Pons (tissue), 1 donor: Measurements from ENCODE around the gene VSTM4.
A peak's percentile ranks its signal among the peaks of the same experiment; 100 is the strongest.

Experiments
- DNase-seq: peaks from one replicate; pipeline ENCODE4 v3.0.0-alpha.2; 2016; ENCODE audit warnings: low spot score

The VSTM4 gene

DNA sequence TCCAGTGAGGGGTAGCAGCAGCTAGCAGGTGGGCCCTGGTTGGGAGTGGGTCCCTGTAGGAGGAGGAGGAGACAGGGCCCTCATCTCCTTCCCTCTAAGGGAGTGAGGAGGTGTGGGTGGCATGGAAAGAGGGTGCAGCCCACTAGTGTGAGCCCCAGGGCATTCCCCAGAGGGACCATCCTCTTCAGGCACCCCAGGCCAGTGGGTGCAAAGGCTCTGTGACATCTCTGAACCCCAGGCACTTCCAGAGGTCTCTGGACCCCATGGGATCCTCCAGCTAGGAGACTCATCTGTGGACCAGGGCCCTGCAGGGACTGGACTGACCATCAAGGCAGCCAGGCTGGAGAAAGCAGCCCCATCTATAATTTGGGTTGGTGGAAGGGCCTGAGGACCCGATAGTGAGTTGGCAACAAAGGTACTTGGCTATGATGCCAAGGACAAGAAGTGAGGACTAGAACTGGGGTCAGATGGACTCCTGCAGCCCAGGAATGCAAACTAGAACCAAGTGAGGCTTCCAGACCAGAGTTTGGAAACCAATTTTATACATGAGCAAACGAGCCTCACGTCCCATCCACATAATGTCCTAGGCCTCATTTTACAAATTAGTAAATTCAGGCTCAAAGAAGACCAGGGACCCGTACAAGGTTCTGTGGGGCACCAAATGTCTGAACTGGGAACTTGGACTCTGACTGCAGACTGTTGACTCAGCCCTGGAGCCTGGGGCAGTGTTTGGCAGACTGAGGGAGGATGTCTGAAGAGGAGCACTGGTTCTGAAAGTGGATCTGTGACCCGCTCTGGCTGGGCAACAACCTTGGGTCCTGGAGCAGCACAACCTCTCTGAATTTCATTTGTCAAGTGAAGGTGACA, 1.4 kb upstream of the VSTM4 start:
- DNase-seq, result no peak

DNA sequence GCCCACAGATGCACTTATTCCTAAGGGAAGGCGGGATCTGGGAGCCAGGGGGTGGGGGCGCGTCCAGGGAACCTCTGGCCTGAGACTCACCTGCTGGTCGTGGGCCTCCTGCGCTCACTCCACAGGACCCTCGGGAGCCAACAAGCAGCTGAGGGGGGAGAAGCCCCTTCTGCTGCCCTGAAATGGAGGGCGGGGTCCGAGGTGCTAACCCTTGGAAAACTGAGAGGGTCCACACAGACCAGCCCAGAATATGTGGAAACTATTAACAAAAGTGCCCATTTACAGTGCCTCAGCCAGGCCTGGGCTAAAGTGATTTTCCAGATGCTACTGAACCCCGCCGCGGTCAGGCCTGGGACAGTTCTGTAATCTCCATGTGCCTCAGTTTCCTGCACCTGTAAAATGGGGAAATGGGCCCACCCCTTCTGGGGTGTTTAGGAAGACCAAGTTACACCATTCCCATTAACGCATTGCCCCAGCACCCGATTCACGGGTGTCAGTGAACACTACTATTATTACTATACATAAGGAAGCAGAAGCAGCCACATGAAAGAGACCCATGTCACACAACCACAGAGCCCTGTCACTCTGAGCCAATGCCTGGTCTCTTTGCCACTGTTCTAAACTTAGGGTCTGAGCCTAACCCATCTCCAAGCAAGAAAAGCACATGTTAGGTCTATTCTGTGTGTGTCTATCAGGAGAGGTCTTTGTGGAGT, 630 bp upstream of the VSTM4 start:
- no peak for DNase-seq

DNA sequence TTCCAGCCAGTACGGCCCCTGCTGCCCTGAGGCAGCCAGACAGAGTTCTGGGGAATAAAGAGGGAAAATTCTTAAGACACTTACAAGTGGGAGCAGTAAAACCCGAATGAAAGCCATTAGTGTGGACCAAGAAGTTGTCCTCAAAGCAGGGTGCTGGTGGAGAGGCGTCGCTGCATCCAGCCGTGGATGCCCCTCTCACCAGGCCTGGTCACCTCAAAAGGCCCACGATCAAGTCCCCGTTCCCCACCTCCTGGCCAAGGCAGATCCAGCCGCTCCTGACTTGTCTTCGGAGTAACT, 656 bp downstream of the VSTM4 start:
- peak; percentile 45 for DNase-seq

- no peak for DNase-seq
Measured at GRCh38 chr10:49113741-49114141, 1.6 kb downstream of the VSTM4 start.

DNA sequence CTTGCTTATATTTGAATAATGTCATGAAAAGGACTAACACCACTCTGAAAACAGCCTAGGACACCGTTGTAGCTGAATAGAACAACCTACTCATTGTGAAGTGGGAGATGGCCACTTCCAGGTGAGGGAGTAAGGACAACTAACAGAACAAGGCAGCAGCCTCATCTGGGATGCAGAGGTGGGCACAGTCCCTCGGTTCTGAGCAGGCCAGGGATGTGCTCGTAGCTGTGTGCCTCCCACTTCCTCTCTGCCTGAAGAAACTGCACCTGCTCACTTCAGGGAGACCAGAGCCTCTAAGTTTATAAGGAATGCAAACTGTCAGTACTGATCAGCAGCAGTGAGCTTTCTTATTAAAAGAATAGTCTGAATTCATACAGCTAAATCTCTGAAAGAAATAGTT, 2.5 kb downstream of the VSTM4 start:
- no peak for DNase-seq

GRCh38 chr10:49112098-49112497, 3.2 kb downstream of the VSTM4 start:
- DNase-seq, result no peak

- no peak for DNase-seq
Measured at GRCh38 chr10:49111320-49111698, 4.0 kb downstream of the VSTM4 start.

GRCh38 chr10:49110684-49111319, 4.5 kb downstream of the VSTM4 start:
- no peak for DNase-seq

DNA sequence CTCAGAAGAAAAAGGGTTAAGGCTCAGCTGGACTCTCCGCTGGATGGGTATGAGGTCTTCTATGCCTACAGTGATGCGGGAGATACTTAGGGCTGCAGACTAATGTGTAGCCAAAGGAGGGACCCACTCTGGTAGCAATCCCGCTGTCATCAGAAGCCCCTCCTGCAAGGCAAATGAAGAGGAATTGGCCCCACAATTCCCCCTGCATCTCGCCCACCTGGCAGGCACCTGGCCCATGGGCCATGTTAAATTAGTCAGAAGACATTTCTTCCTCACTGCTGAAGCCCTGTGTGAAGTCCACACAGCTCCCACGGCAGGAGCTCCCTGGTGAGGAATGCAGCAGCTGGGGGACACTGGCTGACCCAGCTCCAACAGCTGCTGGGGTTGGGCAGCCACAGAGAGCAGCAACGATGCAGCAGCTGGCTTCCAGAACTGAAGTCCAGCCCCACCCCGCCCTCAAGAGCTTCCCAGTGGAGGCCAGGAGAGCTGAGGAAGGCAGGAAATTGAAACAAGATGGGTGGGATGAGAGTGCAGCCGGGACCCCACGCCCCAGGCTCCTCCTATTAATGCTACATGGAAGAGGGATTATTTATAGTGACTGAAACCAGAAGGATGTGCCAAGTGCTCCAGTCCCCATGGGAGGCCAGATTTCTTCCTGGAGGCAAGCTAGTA, 5.5 kb downstream of the VSTM4 start:
- no peak for DNase-seq

DNA sequence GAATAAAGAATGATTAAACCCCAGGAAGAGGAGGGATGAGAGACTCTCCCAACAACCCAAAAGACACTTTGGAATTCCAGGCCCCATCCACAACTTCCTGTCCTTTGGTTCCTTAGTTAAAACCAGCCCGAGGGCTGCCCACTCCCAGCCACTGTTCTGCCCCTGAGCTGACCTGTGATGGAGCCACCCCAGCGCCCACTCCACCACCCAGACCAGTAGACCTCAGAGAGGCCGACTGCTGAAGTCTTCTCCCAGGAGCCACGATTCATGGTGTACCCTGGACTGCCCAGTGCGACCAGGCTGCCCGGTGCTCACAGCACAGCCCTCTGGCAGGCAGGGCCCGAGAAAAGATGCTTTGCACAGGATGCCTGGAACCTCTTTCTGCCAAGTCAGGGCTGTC, 6.7 kb downstream of the VSTM4 start:
- DNase-seq, result no peak

DNA sequence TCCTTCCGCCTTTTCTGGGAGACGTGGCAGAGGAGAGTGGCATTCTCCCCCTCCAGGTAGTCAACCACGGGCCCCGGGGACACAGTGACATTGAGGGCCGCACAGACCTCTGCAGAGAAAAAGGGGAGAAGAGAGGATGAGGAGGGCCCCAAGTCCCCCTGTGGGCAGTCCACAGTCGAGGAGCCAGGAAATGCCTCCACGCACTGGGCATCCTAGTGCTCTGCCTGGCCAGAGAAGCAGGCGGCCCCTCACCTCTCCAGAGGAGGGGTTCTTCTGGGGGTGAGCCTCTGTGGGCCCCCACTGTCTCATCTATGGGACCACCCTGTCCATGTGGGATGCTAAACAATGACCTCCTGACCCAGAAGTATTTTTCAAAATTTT, 7.4 kb downstream of the VSTM4 start:
- no peak for DNase-seq

GRCh38 chr10:49107111-49107886, 8.0 kb downstream of the VSTM4 start:
- no peak for DNase-seq

DNA sequence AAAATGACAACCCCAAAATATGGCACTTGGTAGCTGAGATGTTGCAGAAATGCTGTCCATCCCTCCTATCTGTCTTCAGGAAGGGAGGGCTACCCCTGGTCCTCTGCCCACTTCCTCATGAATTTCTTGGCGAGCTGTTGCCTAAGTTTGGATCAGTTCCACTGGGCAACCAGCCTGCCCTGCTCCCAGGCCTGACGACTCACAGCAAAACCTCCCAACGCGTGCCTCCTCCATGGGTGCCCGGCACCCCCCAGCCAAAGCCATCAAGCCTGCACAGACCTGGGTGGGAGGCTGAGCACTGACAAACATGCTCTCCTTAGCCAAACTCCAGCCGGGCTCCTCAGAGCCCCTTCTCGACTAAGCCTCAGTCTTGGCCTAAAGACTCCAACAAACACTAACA, 8.9 kb downstream of the VSTM4 start:
- DNase-seq, result peak; percentile 53

- DNase-seq, result no peak
Measured at GRCh38 chr10:49105076-49105475, 10.2 kb downstream of the VSTM4 start.

GRCh38 chr10:49104323-49104722, 11.0 kb downstream of the VSTM4 start:
- no peak for DNase-seq

GRCh38 chr10:49103761-49104160, 11.6 kb downstream of the VSTM4 start:
- no peak for DNase-seq

DNA sequence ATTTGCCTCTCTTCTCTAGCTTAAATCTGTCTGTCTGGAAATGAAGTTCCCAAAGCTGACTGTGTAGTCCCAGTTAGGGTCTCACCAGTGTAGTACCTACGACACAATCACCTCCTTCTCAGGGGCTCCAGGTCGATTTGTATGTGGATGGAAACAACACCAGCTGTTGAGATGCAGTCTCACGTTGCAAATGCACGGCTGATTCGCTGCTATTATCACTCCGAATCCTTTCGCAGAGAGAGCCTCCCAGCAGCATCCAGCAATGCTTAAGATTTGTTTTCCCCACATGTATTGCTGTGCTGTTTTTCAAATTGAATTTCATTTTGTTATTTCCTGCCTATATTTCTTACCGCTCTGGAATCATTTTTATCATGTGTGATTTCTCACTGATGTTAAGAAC, 16.3 kb downstream of the VSTM4 start:
- no peak for DNase-seq

- DNase-seq, result no peak
Measured at GRCh38 chr10:49096890-49097445, 18.4 kb downstream of the VSTM4 start.

DNA sequence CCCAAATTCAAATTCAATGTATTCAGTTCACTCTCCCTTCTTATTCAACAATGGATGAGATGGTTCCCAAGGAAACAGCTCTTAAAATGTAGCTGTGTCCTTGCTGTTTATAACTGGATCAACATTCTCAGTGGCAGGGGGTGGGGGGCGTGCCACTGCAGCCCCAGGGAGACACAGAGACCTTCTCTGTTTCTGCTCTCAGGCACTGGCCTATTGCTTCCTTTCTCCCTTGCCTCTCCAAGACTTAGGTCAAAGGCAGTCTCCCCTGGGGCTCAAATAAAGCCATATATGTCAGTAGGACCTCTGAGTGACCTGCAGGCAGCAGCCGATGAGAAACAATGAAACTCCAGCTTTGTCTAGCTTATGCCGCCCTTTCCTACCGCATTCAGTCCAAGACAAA, 20.7 kb downstream of the VSTM4 start:
- no peak for DNase-seq

- DNase-seq, result no peak
Measured at GRCh38 chr10:49093922-49094321, 21.4 kb downstream of the VSTM4 start.

DNA sequence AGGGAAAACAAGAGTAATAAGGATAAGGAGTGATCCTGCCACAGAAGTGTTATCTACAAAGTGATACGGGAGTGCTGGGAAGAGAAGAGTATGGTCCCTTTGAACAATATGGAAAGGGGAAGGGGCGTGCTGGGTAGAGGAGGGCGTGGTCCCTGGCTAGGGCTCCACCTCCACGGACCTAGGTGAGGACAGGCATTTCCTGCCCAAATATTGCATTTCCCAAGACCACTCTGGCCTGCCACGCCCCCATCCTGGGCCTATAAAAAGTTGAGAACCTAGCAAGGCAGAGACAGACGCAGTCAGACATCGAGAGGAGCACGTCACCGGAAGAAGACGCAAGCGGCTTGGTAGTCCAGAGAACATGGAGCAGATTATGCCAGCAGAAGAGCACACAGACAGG, 22.8 kb downstream of the VSTM4 start:
- DNase-seq, result no peak
